Measurements from ENCODE around the gene SIRT1. TPM values are rescaled to one million over a fixed set of nuclear protein-coding genes. Genes with fewer than 3 reads are reported as not detected.
A peak's percentile ranks its signal among the peaks of the same experiment; 100 is the strongest.

SIRT1 gene
- total RNA-seq, 1 experiment from 2014 or later = 51.3 TPM

- H3K27me3 Mint-ChIP-seq (ENCODE audit: low read depth) = no peaks in the 10 kb centered on the region
- H3K27ac Mint-ChIP-seq = 0 out of 2 replicates have a peak overlapping the region, but pooled peaks have one; percentile 34
- ATAC-seq (no peak), DNase-seq (ENCODE audit: low spot score) (no peak)
- peaks cover 83% of the 10 kb centered on the region for H3K36me3 Mint-ChIP-seq
- no peak overlapping the region for H3K4me3 Mint-ChIP-seq
- peaks cover 6% of the 10 kb centered on the region; the same call in 1 of the 2 replicates for H3K4me1 Mint-ChIP-seq
- ChIA-PET CTCF (interaction anchor here (1.4 kb wide), 1 partner anchor 38 kb away, joined by 3 read pairs; no protein-coding TSS in a partner anchor), POLR2A (no interaction called here)
- TF ChIP-seq, protein P1, sequence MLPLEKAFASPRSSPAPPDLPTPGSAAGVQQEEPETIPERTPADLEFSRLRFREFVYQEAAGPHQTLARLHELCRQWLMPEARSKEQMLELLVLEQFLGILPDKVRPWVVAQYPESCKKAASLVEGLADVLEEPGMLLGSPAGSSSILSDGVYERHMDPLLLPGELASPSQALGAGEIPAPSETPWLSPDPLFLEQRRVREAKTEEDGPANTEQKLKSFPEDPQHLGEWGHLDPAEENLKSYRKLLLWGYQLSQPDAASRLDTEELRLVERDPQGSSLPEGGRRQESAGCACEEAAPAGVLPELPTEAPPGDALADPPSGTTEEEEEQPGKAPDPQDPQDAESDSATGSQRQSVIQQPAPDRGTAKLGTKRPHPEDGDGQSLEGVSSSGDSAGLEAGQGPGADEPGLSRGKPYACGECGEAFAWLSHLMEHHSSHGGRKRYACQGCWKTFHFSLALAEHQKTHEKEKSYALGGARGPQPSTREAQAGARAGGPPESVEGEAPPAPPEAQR (CRISPR knock-in tag; IDR thresholded peaks at IDR 0.05) = no peak
- TF ChIP-seq, protein P2, sequence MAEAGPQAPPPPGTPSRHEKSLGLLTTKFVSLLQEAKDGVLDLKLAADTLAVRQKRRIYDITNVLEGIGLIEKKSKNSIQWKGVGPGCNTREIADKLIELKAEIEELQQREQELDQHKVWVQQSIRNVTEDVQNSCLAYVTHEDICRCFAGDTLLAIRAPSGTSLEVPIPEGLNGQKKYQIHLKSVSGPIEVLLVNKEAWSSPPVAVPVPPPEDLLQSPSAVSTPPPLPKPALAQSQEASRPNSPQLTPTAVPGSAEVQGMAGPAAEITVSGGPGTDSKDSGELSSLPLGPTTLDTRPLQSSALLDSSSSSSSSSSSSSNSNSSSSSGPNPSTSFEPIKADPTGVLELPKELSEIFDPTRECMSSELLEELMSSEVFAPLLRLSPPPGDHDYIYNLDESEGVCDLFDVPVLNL (CRISPR knock-in tag; IDR thresholded peaks at IDR 0.05; ENCODE audit: borderline replicate concordance, low read depth) = no peak
- TF ChIP-seq ZNF317 (CRISPR knock-in tag; IDR thresholded peaks at IDR 0.05; ENCODE audit: borderline replicate concordance, low read depth) (no peak), ZNF219 (CRISPR knock-in tag; IDR thresholded peaks at IDR 0.05; ENCODE audit: borderline replicate concordance) (no peak), AFF4 (CRISPR knock-in tag; IDR thresholded peaks at IDR 0.05; ENCODE audit: borderline replicate concordance) (no peak), MLX (CRISPR knock-in tag; IDR thresholded peaks at IDR 0.05) (no peak), NR2C2 (CRISPR knock-in tag; IDR thresholded peaks at IDR 0.05) (no peak), FOXP1 (CRISPR knock-in tag; IDR thresholded peaks at IDR 0.05; ENCODE audit: borderline replicate concordance) (no peak), RELA (CRISPR knock-in tag; IDR thresholded peaks at IDR 0.05; ENCODE audit: borderline replicate concordance) (no peak), ATF2 (CRISPR knock-in tag; IDR thresholded peaks at IDR 0.05; ENCODE audit: borderline replicate concordance, low read depth) (no peak), KAT7 (CRISPR knock-in tag; IDR thresholded peaks at IDR 0.05; ENCODE audit: borderline replicate concordance) (no peak)
- TF ChIP-seq, protein P3, sequence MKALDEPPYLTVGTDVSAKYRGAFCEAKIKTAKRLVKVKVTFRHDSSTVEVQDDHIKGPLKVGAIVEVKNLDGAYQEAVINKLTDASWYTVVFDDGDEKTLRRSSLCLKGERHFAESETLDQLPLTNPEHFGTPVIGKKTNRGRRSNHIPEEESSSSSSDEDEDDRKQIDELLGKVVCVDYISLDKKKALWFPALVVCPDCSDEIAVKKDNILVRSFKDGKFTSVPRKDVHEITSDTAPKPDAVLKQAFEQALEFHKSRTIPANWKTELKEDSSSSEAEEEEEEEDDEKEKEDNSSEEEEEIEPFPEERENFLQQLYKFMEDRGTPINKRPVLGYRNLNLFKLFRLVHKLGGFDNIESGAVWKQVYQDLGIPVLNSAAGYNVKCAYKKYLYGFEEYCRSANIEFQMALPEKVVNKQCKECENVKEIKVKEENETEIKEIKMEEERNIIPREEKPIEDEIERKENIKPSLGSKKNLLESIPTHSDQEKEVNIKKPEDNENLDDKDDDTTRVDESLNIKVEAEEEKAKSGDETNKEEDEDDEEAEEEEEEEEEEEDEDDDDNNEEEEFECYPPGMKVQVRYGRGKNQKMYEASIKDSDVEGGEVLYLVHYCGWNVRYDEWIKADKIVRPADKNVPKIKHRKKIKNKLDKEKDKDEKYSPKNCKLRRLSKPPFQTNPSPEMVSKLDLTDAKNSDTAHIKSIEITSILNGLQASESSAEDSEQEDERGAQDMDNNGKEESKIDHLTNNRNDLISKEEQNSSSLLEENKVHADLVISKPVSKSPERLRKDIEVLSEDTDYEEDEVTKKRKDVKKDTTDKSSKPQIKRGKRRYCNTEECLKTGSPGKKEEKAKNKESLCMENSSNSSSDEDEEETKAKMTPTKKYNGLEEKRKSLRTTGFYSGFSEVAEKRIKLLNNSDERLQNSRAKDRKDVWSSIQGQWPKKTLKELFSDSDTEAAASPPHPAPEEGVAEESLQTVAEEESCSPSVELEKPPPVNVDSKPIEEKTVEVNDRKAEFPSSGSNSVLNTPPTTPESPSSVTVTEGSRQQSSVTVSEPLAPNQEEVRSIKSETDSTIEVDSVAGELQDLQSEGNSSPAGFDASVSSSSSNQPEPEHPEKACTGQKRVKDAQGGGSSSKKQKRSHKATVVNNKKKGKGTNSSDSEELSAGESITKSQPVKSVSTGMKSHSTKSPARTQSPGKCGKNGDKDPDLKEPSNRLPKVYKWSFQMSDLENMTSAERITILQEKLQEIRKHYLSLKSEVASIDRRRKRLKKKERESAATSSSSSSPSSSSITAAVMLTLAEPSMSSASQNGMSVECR (CRISPR knock-in tag; IDR thresholded peaks at IDR 0.05; ENCODE audit: borderline replicate concordance) = no peak
- H3K9me3 Mint-ChIP-seq = peaks cover 4% of the 10 kb centered on the region
Observed at GRCh38 chr10:67893637-67894036, 9.2 kb downstream of the SIRT1 start.

Measured in WTC11 (cell line).